ENCODE data around the gene NFU1.
A peak's percentile ranks its signal among the peaks of the same experiment; 100 is the strongest.

The NFU1 gene

GRCh38 chr2:69386789-69387734 lies 50.2 kb downstream of the NFU1 start, which contains the start of gene GFPT1:
Gene GFPT1, minus strand, starts transcription at chr2:69387227. Its CDS starts 156 bp downstream, at chr2:69387071.
- Histone ChIP-seq H3F3A (ENCODE audit: insufficient read depth) (no peaks in the 10 kb centered on the region), H3K36me3 (ENCODE audit: low read length) (no peaks in the 10 kb centered on the region), H3K9me3 (ENCODE audit: insufficient read depth, low read length) (no peaks in the 10 kb centered on the region), H3K27me3 (ENCODE audit: low read length) (no peaks in the 10 kb centered on the region), H2AFZ (ENCODE audit: low read depth, low read length, severe bottlenecking) (peak within 1 kb of the TSS; percentile 92), H3K4me2 (ENCODE audit: low read depth, low read length, poor library complexity, severe bottlenecking) (peak within 1 kb of the TSS; percentile 99), H3K9ac (ENCODE audit: low read length) (peak within 1 kb of the TSS; percentile 89), H3K79me2 (ENCODE audit: insufficient read depth, low read length) (peaks cover 49% of the 10 kb centered on the region), H3K27ac (ENCODE audit: low read depth, low read length) (peak within 1 kb of the TSS; percentile 48), H3K9me2 (replicated peaks; ENCODE audit: insufficient read depth, low read length) (no peaks in the 10 kb centered on the region), H4K20me1 (ENCODE audit: low read depth, low read length) (no peaks in the 10 kb centered on the region), H3K4me3 (ENCODE audit: insufficient read depth, low read length, poor library complexity, severe bottlenecking) (peak within 1 kb of the TSS; percentile 96)
- no peak for TF ChIP-seq CTCF (IDR thresholded peaks at IDR 0.05; ENCODE audit: insufficient read depth, low read length, poor library complexity, severe bottlenecking)
- no peak for TF ChIP-seq EZH2phosphoT487 (conservative IDR thresholded peaks at IDR 0.05; ENCODE audit: low read length)

DNA sequence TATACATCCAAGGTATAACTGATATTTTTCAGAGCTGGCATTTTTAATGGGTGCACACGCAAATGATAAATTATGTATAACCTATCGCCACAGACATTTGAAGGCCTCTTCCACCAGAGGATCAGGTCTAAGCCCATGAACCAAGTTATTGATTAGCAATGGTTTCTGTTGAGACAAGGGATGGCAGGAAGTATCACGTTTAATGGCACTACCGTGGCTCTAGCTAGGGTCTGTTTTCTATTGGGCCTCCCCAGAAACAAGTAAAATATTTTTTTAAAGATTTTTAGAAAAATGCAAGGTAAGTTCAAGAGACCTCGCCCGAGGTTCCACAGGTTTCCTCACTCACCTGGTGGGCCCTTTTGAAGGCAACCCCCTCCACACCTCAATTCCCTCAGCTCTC lies 50.9 kb downstream of the NFU1 start:
- TF ChIP-seq EZH2phosphoT487 (conservative IDR thresholded peaks at IDR 0.05; ENCODE audit: low read length) = no peak
- no peak for TF ChIP-seq CTCF (IDR thresholded peaks at IDR 0.05; ENCODE audit: insufficient read depth, low read length, poor library complexity, severe bottlenecking)

DNA sequence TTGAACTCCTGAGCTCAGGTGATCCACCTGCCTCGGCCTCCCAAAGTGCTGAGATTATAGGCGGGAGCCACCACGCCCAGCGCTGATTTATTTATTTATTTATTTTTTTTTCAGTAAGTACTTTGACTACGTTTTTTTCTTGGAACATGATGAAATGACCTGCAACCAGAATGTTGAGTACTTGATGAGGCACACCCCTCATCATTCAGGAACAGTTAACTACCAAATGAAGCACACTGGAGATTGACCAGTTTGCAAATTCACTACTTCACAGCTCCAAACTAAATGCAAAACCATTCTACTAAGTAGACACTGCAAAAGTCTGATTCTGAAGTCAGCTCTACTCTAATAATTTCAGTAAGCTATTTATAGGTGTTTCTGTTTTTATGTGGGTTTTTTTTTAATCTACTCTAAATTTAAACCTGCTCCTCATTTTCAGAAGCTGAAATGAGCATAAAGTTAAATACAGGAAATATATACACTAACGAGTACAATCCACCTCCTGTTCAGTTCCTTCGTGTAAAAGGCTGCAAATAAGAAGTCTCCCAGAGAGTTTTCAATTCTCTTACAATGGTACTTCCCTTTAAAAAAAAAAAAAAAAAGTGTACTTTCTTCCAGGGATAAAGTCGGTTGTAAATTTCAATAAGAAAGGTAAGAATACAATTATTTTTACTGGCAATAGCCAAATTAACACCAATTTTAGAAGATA lies 51.6 kb downstream of the NFU1 start:
- Histone ChIP-seq H2AFZ (ENCODE audit: low read depth, low read length, severe bottlenecking) (peak overlapping the region; percentile 92), H3K9ac (ENCODE audit: low read length) (peak overlapping the region; percentile 89), H3K27ac (ENCODE audit: low read depth, low read length) (peak overlapping the region; percentile 48; the same call in 1 of the 2 replicates)

More for the DNA sequence above, 50.9 kb downstream of the NFU1 start:
- peak overlapping the region; percentile 89 for H3K9ac ChIP-seq (ENCODE audit: low read length)
- no peaks in the 10 kb centered on the region for H3K9me3 ChIP-seq (ENCODE audit: insufficient read depth, low read length)
- H3K36me3 ChIP-seq (ENCODE audit: low read length) = no peaks in the 10 kb centered on the region
- H4K20me1 ChIP-seq (ENCODE audit: low read depth, low read length) = no peaks in the 10 kb centered on the region
- no peaks in the 10 kb centered on the region for H3F3A ChIP-seq (ENCODE audit: insufficient read depth)
- H3K27me3 ChIP-seq (ENCODE audit: low read length) = no peaks in the 10 kb centered on the region
- H3K9me2 ChIP-seq (replicated peaks; ENCODE audit: insufficient read depth, low read length) = no peaks in the 10 kb centered on the region
- H3K27ac ChIP-seq (ENCODE audit: low read depth, low read length) = peak overlapping the region; percentile 48
- H2AFZ ChIP-seq (ENCODE audit: low read depth, low read length, severe bottlenecking) = peak overlapping the region; percentile 92
- H3K79me2 ChIP-seq (ENCODE audit: insufficient read depth, low read length) = peaks cover 56% of the 10 kb centered on the region
- H3K4me2 ChIP-seq (ENCODE audit: low read depth, low read length, poor library complexity, severe bottlenecking) = peak overlapping the region; percentile 99
- H3K4me3 ChIP-seq (ENCODE audit: insufficient read depth, low read length, poor library complexity, severe bottlenecking) = peak overlapping the region; percentile 96

More for the DNA sequence above, 51.6 kb downstream of the NFU1 start:
- TF ChIP-seq EZH2phosphoT487 (conservative IDR thresholded peaks at IDR 0.05; ENCODE audit: low read length) (no peak), CTCF (IDR thresholded peaks at IDR 0.05; ENCODE audit: insufficient read depth, low read length, poor library complexity, severe bottlenecking) (no peak)
- no peaks in the 10 kb centered on the region for H4K20me1 ChIP-seq (ENCODE audit: low read depth, low read length)
- H3K4me3 ChIP-seq (ENCODE audit: insufficient read depth, low read length, poor library complexity, severe bottlenecking) = peak overlapping the region; percentile 96
- no peaks in the 10 kb centered on the region for H3K27me3 ChIP-seq (ENCODE audit: low read length)
- no peaks in the 10 kb centered on the region for H3K9me2 ChIP-seq (replicated peaks; ENCODE audit: insufficient read depth, low read length)
- H3K79me2 ChIP-seq (ENCODE audit: insufficient read depth, low read length) = peaks cover 64% of the 10 kb centered on the region
- H3K36me3 ChIP-seq (ENCODE audit: low read length) = no peaks in the 10 kb centered on the region
- no peaks in the 10 kb centered on the region for H3K9me3 ChIP-seq (ENCODE audit: insufficient read depth, low read length)
- H3K4me2 ChIP-seq (ENCODE audit: low read depth, low read length, poor library complexity, severe bottlenecking) = peak overlapping the region; percentile 99
- H3F3A ChIP-seq (ENCODE audit: insufficient read depth) = no peaks in the 10 kb centered on the region

Data from SU-DHL-6 (cell line).